ELR (cell line): ENCODE measurements around the gene PPP3CA.
"Not testable (repeated sequence)": the region's sequence is repeated elsewhere in the genome, so short reads cannot be mapped to it uniquely, and the experiment has no call there.

Experiments used
- DNase-seq: peaks from one replicate; pipeline ENCODE4 v3.0.0-alpha.2; 2015; ENCODE audit warnings: low read depth

PPP3CA gene

DNA sequence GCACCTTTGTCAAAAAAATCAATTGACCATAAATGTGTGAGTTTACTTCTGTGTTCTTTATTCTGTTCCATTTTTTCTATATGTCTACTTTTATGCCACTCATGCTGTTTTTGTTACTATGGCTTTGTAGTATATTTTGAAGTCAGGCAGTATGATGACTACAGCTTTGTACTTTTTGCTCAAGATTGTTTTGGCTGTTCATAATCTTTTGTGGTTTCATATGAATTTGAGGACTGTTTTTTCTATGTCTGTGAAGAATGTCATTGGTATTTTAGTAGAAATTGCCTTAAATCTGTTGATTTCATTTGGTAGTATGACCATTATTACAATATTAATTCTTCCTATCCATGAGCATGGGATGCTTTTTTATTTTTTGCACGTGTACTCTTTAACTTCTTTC, 346.8 kb downstream of the PPP3CA start:
- DNase-seq: no peak

GRCh38 chr4:100995671-100996070, 351.7 kb downstream of the PPP3CA start:
- no peak for DNase-seq

DNA sequence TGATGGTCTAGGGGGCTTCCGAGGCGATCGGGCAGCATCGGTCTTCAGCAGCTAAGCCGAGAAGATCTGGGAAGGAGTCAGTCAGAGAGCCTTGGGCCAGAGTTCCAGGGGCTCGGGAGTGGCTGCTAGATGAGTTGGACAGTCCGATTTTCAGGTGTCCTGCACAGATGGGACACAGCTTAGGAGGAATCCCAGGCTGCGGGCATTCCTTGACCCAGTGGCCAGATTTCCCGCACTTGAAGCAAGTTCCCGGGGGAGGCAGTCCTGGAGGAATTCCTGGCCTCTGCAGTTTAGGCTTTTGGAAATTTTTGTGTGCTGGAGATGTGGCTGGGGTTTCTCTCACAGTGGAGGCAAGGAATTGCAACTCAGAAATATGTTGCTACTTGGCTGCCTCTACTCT, 352.3 kb downstream of the PPP3CA start:
- DNase-seq: not testable (repeated sequence)

GRCh38 chr4:100991332-100992069, 355.8 kb downstream of the PPP3CA start:
- not testable (repeated sequence) for DNase-seq

GRCh38 chr4:100989401-100989800, 357.9 kb downstream of the PPP3CA start:
- no peak for DNase-seq

GRCh38 chr4:100988876-100989275, 358.4 kb downstream of the PPP3CA start:
- no peak for DNase-seq

GRCh38 chr4:100986360-100986868, 360.9 kb downstream of the PPP3CA start:
- DNase-seq: no peak

GRCh38 chr4:100985576-100985975, 361.8 kb downstream of the PPP3CA start:
- no peak for DNase-seq

DNA sequence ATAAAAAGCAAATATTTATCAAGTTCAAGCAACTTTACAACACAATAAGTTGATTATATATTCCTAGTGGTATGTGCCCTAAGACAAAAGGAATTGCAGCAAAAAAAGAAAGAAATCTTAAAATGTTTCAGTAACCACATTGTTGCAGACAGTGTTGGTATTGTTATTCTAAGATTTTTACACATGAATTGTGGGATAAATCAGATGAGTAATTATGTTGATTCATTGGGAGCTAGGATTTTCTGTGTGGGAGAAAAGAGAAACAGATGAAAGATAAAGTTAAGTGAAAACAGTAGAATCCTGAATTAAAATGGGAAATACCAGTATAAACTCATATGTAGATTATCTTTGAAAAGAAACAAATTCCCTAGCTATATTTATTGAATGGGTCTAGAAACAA, 362.4 kb downstream of the PPP3CA start:
- peak; percentile 57 for DNase-seq

DNA sequence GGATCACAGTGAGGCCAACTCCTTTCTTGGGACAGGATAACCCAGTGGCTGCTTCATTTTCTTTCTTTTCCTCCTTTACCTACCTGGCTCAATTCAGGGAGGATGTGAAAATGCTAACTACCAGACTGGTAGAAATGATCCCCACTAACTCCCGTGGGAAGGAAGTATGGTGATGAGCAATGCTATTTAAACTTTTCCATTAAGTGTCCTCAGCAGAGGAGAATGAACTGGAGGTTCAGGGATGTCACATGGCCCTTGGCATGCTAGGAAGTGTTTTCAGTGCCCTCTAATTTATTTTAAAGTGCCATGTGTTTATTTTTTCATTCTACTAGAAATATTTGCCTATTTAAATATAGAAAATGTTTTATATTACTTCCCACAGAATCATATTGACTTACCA, 363.9 kb downstream of the PPP3CA start:
- DNase-seq: no peak

- no peak for DNase-seq
These were observed 365.0 kb downstream of the PPP3CA start for GRCh38 chr4:100982345-100982744.

- no peak for DNase-seq
These were observed 365.7 kb downstream of the PPP3CA start for GRCh38 chr4:100981447-100982204.

DNA sequence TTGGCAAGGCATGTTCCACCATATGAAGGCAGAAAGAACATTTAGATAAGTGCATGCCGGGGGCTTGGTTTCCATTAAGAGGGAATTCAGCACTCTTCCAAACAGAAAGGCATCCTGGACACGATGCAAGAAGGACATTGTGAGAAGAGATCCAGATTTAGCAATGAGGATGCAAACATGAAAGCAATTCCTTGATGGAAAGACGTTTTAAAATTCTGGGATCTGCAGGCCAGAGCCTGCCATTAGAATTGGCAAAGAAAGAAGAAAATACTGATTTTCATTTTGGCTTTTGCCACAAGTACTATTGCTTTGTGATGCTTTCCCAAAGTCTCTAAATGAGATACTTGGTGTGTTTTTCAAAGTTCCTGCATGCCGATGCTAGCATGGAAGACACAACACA, 367.6 kb downstream of the PPP3CA start:
- no peak for DNase-seq

- no peak for DNase-seq
These were observed 369.5 kb downstream of the PPP3CA start for GRCh38 chr4:100977746-100978397.

DNA sequence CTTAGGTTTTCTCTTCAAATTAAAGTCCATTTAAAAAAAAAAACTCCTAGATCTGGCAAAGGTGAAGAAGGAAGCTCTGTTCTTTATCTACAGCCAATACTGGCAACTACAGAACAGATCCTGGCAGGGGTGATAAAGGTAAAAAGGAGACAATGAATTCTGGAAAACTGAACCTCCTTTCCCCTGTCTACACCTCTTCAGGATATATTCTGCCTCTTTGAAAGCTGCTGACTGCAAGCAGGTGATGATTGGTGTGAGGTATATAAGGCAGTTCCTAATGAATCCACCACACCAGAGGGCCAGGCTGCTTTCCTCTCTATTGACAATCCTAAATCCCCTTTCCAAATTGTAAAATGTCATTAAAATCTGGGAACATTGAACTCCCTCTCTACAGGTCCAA, 370.1 kb downstream of the PPP3CA start:
- DNase-seq: no peak
